ENCODE data around the gene CGRRF1.

The CGRRF1 gene

GRCh38 chr14:54577977-54578376 is 68.3 kb downstream of the CGRRF1 start:
- DNase-seq = peak; percentile 82

DNA sequence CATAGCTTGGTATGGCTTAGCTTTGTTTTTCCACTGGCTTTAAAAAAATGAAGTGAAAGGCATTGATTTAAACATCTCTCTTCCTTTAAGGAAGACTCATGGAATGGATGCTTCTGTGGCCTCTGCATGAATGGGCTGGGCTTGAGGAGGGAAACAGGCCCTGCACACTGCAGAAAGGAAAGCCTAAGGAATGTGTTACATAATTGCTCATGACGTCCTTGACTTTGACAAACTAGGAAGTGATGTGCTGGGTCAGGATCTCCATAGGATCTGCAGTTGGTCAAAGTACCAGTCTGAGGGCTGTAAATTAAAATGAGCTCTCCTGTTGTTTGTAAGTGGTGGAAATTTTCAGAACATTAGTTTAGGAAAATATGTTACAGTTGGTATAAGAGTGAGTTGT is 69.9 kb downstream of the CGRRF1 start:
- DNase-seq = peak; percentile 68

DNA sequence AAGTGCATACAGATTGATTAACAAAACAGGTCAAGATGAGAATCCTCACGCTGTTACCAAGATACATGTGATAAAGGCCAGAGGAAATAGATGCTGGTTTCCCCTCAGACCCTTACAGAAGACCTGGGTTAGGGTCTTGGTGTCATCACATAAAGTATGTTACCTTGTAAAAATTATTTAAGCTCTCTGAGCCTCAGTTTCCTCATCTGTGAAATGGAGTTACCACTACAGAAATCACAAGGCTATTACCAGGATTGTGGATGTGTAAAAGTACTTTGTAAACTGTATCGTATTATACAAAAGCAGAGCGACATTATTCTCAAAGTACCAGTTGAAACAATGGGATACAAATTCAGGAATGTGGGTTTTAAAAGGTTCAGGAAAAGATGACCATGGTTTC is 71.2 kb downstream of the CGRRF1 start:
- no peak for DNase-seq

DNA sequence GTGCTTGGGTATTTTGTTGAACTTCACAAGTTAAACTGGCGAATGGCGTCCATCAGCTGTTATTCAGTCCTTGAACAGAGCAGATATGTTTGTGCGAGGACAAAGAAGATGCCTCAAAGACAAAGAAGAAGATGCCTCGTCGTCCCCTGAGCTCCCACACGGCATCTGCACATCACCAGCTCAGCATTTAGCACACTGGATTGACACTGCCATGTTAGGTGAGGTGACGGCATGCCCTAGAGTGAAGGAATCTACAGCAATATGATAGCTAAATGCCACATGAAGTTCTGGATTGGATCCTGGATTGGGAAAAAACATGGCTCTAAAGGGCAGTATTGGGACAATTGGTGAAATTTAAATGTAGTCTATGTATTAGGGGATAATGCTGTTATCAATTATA is 72.6 kb downstream of the CGRRF1 start:
- DNase-seq = no peak

- no peak for DNase-seq
Measured at GRCh38 chr14:54584097-54584496, 74.4 kb downstream of the CGRRF1 start.

DNA sequence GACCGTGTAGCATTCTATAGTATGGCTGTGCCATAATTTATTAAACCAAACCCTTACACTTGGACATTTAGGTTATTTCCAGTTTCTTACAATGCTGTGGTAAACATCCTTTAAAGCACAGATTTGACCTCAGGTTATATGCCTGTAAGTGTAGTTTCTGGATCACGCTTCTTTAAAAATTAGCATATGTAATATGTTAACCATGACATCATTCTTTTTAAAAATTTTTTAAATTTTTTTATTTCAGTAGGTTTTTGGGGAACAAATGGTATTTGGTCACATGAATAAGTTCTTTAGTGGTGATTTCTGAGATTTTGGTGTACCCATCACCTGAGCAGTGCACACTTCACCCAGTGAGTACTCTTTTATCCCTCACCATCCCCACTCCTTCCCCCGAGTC is 75.5 kb downstream of the CGRRF1 start:
- no peak for DNase-seq

Measured in fibroblast of skin of scalp (primary cell).